Measurements from ENCODE around the gene FYB1.
"Not testable (repeated sequence)": the region's sequence is repeated elsewhere in the genome, so short reads cannot be mapped to it uniquely, and the experiment has no call there.

FYB1 gene, protein sequence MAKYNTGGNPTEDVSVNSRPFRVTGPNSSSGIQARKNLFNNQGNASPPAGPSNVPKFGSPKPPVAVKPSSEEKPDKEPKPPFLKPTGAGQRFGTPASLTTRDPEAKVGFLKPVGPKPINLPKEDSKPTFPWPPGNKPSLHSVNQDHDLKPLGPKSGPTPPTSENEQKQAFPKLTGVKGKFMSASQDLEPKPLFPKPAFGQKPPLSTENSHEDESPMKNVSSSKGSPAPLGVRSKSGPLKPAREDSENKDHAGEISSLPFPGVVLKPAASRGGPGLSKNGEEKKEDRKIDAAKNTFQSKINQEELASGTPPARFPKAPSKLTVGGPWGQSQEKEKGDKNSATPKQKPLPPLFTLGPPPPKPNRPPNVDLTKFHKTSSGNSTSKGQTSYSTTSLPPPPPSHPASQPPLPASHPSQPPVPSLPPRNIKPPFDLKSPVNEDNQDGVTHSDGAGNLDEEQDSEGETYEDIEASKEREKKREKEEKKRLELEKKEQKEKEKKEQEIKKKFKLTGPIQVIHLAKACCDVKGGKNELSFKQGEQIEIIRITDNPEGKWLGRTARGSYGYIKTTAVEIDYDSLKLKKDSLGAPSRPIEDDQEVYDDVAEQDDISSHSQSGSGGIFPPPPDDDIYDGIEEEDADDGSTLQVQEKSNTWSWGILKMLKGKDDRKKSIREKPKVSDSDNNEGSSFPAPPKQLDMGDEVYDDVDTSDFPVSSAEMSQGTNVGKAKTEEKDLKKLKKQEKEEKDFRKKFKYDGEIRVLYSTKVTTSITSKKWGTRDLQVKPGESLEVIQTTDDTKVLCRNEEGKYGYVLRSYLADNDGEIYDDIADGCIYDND

GRCh38 chr5:39219437-39219836 lies at the start of gene FYB1:
TSS of gene FYB1 (minus strand) at chr5:39219563. CDS start at chr5:39202960, 16,603 bp downstream.
- DNase-seq (ENCODE audit: low read depth in 2 of 2) = no peak

- no peak for DNase-seq (ENCODE audit: low read depth in 2 of 2)
These were observed 47.8 kb upstream of the FYB1 start for GRCh38 chr5:39267186-39267585.

DNA sequence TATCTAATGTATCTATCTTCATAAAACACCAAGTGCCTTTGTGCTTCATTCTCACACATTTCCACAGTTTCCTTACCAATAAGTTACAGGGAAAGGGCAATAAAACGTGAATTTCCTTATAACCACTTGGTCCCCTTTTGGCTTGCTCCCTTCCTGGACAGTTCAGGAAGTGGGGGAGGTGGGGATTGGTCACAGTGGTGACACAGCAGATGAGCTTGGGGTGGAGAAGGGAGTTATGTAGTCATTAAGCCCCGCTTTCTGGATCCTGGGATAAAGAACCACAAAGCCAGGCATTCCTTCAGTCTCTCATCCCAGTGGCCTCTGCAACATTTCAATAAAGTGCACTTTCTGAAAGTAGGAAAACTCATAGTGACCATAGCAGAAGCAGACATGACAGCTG lies 47.1 kb upstream of the FYB1 start:
- no peak for DNase-seq (ENCODE audit: low read depth in 2 of 2)

- no peak for DNase-seq (ENCODE audit: low read depth in 2 of 2)
These were observed 45.2 kb upstream of the FYB1 start for GRCh38 chr5:39264528-39264927.

DNA sequence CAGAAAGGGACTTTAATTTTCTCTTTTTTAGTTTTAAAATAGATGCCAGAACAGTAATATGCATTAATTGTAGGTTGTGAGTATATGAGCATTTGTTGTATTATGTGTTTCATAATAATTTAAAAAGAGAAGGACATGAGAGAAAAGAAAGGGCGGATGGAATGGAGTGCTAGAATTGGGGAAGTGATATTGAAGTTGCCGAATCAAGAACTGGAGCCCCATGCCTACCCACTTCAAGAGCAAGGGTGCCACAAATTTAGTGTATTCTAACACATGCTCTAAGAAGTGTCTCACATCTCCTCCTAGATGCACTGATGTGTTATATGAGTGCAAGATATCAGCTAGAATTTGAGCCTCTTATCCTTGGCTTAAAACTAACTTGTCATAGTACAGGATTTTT lies 43.6 kb upstream of the FYB1 start:
- DNase-seq (ENCODE audit: low read depth in 2 of 2) = no peak

DNA sequence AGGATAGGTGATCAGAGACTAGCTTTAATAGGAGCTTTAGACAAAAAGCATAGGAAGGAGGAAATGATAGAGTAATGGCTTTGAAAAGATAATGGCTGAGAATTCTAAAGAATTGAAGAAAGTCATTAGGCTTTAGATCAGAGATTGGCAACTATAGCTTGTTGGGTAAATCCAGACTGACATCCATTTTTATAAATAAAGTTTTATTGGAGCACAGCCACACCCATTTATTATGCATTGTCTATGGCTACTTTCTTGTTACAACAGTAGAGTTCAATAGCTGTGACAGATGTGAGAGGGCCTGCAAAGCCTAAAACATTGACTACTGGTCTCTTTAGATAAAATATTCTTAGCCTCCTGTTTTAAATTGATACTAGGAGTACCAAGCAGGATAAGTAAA lies 40.7 kb upstream of the FYB1 start:
- no peak for DNase-seq (ENCODE audit: low read depth in 2 of 2)

- DNase-seq (ENCODE audit: low read depth in 2 of 2) = no peak
These were observed 38.2 kb upstream of the FYB1 start for GRCh38 chr5:39257554-39257953.

DNA sequence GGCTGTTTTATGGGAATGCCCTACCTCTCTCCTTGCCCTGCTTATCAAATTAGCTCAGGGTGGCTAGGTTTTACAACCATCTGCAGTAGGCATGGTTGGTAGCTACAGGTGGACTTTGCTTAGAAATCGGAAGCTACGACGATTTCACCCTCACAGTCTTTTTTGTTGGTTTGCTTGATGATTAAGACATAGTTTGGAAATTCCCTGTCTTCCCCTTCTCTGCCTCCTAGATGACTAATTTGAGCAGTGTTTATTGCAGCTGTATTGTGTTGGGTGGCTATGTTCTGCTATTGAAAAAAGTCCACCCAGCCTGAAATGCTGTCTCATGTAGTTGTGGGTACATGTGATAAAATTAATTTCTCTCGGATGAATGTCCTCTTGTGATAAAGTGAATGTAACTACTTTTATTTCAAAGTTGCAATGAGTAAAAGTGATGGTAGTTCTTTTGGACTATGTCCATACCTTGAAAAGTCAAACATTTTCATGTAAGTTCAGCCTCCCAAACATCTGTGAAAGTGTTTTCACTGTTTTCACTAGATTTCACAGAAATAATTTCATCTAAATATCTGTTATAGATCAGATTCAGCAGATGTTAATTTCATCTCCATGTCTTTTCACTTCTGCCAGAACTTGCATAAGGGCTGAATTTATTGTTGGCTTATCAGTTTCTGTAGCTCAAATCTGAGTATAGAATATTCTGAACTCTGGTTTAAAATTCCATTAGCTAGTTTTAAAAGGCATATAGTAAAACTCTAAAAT lies 37.3 kb upstream of the FYB1 start:
- no peak for DNase-seq (ENCODE audit: low read depth in 2 of 2)

- no peak for DNase-seq (ENCODE audit: low read depth in 2 of 2)
These were observed 36.0 kb upstream of the FYB1 start for GRCh38 chr5:39255406-39255805.

- no peak for DNase-seq (ENCODE audit: low read depth in 2 of 2)
These were observed 35.3 kb upstream of the FYB1 start for GRCh38 chr5:39254671-39255070.

DNA sequence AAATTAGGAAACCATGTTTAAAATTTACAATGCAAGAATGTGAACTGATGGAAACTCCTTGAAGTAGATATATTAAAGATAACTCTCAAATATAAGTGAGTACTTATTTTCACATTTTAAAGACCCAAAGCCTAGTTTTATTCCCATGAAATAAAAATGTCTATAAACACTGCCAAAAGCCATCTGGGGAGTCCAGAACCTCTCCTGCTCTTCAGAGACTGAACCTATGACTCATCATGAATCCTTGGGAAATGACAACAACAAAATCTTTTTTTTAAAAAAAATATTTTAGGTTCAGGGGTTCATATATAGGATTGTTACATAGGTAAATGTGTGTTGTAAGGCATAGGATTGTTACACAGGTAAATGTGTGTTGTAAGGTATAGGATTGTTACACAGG lies 33.8 kb upstream of the FYB1 start:
- no peak for DNase-seq (ENCODE audit: low read depth in 2 of 2)

GRCh38 chr5:39249564-39250274 lies 30.4 kb upstream of the FYB1 start:
- DNase-seq (ENCODE audit: low read depth in 2 of 2) = no peak

- no peak for DNase-seq (ENCODE audit: low read depth in 2 of 2)
These were observed 29.7 kb upstream of the FYB1 start for GRCh38 chr5:39249069-39249468.

- no peak for DNase-seq (ENCODE audit: low read depth in 2 of 2)
These were observed 21.4 kb upstream of the FYB1 start for GRCh38 chr5:39240750-39241149.

DNA sequence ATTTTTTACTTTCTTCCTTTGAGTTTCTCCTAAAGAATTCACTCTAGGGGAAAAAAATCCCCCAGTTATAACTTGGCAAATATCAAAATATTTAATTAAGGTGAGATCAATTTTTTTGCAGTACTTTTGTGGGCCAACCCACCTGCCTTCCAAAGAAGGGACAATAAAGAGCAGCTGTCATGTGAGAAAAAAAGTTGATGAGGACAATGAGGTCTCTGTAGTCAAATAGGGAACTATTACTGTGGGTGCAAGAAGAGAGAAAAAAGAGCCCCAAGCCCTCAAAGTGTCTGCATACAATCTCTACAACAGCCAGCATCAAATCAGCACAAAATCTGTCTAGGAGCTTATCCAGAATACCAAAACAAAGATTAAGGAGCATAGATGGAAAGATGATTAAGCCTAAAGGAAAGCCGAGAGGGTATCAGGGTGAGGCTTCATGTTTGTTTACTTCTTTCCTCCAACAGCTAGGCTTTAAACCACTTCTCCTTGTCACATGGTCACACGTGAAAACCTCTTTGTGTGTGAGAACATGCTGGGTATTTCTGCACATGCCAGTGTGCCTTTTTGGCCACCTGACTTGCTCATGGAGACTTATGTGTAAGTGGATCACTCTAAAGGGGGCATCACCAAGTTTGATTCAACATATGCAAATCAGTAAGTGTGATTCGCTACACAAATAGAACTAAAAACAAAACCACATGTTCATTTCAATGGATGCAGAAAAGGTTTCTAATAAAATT lies 19.2 kb upstream of the FYB1 start:
- no peak for DNase-seq (ENCODE audit: low read depth in 2 of 2)

GRCh38 chr5:39236718-39237117 lies 17.4 kb upstream of the FYB1 start:
- no peak for DNase-seq (ENCODE audit: low read depth in 2 of 2)

DNA sequence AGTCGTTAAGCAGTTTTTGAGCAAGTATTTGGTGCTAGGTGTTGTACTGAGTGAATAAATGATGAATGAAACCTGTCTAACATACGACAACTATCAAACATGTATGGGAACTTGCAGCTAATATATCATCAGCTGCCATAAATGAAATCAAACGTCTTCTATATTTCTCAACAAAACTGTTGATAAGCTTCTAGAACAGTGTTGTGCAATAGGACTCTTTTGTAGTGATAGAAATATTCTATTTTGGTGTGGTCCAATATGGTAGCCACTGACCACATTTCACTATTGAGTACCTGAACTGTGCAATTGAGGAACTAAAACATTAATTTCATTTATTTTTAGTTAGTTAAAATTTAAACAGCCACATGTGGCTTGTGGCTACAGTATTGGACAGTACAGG lies 16.3 kb upstream of the FYB1 start:
- DNase-seq (ENCODE audit: low read depth in 2 of 2) = no peak

- not testable (repeated sequence) for DNase-seq (ENCODE audit: low read depth in 2 of 2)
These were observed 15.1 kb upstream of the FYB1 start for GRCh38 chr5:39234494-39234893.

DNA sequence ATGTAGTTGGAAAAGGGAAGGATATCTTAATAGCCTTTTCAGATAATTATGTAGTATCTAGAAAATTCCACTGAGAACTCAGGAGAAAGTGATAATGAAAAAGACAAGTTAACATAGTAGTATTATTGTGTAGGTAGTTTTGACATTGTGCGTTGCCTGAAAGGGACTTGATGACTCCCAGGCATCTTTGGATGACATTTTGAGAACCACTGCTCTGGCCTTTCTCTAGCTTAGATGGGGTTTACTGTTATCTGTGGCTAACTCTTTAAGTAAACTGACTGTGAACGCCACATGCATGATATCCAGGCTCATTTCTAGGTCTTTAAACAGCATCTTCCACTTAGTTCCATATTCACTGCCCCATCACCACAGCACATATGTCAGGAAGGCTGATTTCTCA lies 14.4 kb upstream of the FYB1 start:
- no peak for DNase-seq (ENCODE audit: low read depth in 2 of 2)

DNA sequence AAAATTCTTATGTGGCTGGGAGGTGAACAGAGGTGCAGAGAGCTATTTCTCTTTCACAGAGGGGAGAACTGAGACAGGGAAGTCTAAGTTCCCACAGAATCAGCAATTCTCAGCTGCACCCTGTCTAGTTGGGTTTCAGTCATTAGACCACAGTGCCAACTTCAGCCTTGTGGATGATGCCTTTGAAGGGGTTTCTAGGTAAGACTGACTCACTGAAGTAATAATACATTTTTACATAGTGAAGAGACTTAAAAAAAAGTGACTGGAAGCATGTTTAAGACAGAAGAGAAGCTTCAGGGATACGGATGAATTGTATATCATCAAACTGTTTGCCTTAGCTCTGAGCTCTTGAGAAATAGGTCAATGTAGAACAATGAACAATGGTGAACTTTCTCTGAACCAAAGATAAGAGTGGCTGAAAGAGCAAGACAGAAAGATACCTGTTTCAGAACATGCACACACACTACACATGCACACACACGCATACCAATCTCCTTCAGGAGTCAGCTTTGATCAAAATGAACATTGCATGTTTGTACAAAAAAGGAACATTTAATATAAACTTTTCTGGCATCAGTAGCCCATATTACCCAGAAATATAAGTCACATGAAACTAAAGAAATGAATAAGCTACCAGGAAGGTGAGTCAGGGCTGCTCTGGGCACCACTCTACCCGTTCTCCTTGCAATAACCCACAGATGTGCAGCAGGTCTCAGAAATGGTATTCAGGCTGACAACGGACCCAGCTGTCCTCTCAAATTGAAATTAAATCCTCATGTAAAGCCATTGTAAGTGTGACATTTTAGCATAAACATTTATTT lies 12.6 kb upstream of the FYB1 start:
- no peak for DNase-seq (ENCODE audit: low read depth in 2 of 2)
